HEK293 (cell line): ENCODE measurements around the gene MYH8.

Source experiments
- ZBTB17 ChIP-seq: fragments of 450-650 bp; formaldehyde crosslinking; IDR thresholded peaks from 2 replicates; pipeline ENCODE4 v1.5.1; 2016; ENCODE audit warnings: missing biosample characterization, missing genetic modification characterization
- ZBTB8A ChIP-seq: fragments of 450-650 bp; formaldehyde crosslinking; IDR thresholded peaks from 2 replicates; pipeline ENCODE4 v1.5.1; 2016; ENCODE audit warnings: missing biosample characterization, missing genetic modification characterization
- ZEB2 ChIP-seq: fragments of 450-650 bp; formaldehyde crosslinking; IDR thresholded peaks from 2 replicates; pipeline ENCODE4 v1.5.1; 2016; ENCODE audit warnings: missing biosample characterization, missing genetic modification characterization
- ZNF341 ChIP-seq: fragments of 450-650 bp; formaldehyde crosslinking; IDR thresholded peaks from 2 replicates; pipeline ENCODE4; 2016; ENCODE audit warnings: low read depth, missing biosample characterization, missing genetic modification characterization
- ZNF521 ChIP-seq: fragments of 450-650 bp; formaldehyde crosslinking; IDR thresholded peaks from 2 replicates; pipeline ENCODE4 v1.5.1; 2017; ENCODE audit warnings: missing biosample characterization, mild to moderate bottlenecking, missing genetic modification characterization
- ZNF677 ChIP-seq: fragments of 450-650 bp; IDR thresholded peaks from 2 replicates; pipeline ENCODE4 v1.5.0; 2018; ENCODE audit warnings: missing biosample characterization, mild to moderate bottlenecking, missing genetic modification characterization, moderate library complexity

GRCh38 chr17:10372906-10373305, 48.8 kb downstream of the MYH8 start, which contains the start of gene MYH13:
- no peak for TF ChIP-seq ZNF341
- TF ChIP-seq ZBTB17 = no peak
- TF ChIP-seq ZEB2 (tag by site-specific recombination) = no peak
- TF ChIP-seq ZNF521 (tag by site-specific recombination) = no peak
- no peak for TF ChIP-seq ZBTB8A (tag by site-specific recombination)
- no peak for TF ChIP-seq ZNF677 (tag by site-specific recombination)
